HG03432 (cell line): ENCODE results near the gene CERKL.

Source experiments
- ATAC-seq: cut with Tn5 transposase; IDR thresholded peaks from one replicate; pipeline ENCODE4 v1.9.1; 2021; ENCODE audit warnings: mild to moderate bottlenecking, moderate library complexity; ENCODE audit not compliant: unreplicated experiment

Gene CERKL

DNA sequence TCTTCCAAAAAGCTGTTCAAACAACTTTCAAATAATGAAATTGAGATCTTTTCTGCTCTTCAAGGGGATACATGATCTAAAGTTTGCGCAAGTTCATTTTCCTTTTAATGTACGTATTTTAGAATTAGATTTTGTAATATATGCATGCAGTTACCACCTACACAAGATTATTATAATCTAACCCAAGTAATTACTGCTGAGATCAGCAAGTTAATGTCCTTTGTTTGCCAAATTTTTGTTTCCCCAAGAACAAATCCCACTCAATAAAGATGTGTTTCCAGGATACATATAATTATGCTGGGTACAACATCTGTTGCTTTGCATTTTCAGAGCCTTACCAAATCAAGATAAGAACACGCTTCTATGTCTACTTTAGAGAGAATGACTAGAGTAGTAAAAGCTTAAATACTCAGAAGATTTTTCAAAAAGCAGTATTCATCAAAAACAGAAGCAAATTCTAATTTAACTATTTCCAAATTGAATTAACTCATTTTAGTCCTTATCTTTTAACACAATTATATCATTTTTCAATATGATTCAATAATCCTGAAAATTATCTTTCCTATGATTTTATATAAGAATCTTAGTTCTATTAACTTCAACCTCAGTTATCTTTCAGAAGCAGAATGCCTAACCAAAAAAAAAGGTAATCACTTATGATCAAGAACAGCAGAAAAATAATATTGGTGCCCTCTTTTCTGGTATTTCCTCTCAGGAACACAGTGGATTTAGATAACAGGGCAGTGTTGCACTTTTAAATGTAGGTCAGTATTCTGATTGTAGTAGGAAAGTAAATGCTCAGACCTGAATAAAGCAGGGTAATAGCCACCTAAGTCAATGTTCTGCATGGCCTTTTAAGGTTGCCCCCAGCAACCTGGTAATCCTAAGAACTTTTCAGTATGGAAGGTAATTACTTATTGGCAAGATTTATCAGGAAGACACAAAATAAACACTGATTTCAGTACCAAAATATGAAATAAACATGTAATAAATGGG, 28.0 kb downstream of the CERKL start:
- ATAC-seq, result no peak

DNA sequence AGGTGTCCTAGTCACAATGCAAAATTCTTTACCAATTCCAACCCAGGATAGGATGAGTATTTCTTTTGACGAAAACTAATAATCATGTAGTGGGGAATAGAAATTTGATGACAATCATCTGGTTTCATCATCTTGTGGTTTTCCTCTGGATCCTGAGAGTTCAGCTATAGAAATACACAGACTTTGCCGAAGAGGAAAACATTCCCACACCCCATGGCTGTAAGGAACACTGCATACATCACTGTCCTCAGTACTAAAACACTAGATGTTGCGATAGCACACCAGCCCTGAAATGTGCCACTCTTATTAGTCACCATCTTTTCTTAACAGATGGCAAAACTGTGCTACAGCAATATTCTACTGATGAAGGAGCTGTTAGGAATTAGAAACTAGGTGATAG, 29.4 kb downstream of the CERKL start:
- ATAC-seq, result no peak

DNA sequence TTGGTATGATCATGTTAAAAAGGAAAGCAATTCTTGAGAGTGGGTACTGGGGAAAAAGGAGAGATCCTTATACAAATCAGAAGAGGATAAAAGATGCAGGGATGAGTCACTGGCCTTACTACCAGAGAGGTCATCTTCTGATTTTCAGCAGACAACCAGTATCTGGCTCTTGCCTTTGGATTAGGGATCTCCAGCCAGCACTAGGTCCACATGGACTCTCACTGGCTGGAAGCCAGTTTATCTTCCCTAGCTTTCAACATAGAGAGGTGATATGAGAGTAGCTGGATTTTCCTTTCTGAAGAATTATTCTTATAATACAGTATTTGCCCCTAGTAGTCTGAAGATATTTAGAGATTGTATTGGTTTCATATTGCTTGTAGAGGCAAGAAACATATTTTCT, 30.2 kb downstream of the CERKL start:
- ATAC-seq, result no peak

DNA sequence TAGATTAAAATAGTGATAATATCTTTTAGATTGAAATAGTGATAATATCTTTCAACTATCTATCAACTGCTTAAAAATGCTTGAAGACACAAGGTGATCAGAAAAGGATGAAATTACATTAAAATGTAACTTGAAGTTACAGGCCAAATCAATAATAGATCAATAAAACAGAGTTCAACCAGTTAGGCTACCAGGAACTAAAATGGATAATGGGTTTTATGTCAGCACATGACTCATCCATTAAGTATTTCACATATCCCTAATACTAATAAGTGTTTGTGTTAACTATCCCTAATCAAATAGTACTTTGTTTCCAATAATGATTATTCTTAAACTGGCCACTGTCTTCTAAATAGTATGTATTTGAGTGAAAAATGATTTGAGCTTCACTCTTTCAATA, 33.7 kb downstream of the CERKL start:
- ATAC-seq, result no peak

DNA sequence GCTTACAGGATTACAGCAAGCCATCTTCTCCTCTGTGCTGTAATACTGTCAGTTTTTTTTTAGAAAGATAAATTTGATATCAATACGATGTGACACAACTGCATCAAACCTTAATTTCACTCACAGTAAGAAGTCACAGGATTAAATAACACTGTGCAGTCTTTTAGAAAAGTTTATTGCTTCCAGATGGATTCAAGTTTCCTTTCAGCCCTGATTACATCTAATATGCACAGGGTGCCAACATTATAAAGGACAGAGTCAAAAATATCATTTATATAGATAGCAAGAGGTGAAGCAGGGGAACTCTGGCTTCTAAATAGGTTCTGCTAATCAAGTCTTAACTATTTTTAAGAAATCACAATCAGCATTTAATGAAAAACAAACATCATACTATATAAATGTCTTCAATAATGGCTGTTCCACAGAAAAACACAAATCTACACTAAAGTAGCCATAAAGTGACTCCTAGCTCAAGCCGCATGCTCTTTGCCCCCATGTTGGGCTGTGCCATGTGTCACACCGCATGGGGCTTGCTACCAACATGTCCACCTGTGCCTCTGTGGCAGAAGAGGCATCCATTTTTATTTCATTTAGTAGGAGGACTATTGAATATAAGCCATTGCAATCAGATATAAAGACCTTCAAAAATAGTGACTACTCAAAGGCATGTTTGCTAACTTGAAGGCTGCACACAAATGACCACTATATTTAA, 35.0 kb downstream of the CERKL start:
- no peak for ATAC-seq

DNA sequence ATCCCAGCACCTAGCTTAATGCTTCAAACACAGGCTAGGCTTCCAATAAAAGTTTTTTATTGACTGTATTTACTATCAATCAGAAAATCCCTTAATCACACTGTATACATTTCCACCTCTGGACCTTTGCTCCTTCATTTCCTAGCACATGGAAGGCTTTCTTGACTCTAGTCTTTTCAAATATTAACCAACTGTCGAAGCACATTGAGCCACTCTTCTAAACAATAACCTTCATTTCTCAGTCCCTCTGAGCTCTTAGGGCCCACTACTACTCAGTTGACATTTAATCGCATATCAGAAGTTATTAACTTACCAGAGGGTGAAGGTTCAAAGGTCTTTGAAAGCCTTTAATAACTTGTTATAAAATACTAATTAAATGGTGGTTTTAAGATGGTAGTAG, 37.4 kb downstream of the CERKL start:
- no peak for ATAC-seq

DNA sequence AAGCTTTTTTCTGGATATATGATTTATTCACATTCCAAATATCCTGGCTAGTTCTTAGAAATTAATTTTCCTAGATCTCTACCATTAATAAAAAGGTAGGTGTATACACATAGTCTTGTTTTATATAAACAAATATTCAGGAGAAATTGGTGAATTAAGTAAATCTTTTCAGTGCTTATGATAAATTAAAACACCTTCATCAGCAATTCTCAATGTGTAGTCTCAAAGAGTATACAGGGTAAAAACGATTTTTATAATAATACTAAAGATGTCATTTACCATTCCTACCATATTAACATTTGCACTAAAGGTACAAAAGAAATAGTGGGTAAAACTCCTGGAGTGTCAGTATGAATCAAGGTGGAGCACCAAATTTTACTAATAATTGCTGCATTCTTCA, 40.2 kb downstream of the CERKL start:
- no peak for ATAC-seq

DNA sequence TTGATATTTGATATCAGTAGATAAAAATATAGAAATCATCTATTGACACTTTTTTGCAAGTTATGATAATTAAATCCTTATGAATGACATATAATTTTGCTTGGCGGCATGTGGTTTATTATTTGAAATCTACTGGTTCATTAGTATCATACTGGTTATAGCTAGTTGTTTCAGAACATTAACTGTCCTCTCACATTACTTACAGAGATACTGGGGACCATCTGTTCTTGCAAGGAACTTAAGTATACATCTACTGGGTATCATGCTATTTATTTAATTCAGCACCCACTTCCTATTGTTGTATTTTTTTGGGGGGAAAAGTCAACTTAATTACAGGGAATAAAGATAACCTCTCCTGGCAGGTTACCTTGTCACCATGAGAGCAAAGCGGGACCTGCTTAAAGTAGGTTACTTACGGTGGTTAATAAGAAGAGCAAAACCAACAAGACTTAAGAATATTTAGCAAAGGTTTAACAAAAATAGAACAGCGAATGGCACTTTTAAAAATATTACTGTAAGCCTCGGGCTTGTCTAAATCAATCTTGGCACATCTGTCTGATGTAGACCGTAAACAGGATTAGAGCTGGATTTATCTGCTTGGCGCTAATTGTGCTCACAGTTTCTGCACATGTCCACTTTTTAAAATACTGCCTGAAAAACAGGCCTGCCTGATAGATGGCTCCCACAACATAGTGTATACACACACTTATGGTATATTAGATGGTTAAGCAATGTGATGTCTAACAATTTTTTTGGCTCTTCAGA, 41.8 kb downstream of the CERKL start:
- no peak for ATAC-seq

DNA sequence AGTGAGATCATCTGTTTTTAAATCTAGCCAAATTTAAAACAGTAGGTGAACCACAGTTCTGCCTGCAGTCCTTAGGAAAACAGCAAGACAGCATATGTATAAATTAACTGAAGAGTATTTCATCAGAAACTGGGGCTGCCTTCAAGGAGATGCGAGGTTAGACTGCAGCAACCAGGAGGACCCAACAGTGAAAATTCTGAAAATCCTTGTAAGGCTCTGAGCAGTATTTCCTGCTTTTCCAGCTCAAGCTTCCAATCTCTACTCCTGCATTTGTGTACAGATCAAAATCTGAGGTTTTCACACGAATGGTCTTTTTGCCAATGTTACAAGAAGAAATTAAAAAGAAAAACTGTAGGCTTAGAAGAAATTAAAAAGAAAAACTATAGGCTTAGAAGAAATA, 43.7 kb downstream of the CERKL start:
- ATAC-seq, result no peak

DNA sequence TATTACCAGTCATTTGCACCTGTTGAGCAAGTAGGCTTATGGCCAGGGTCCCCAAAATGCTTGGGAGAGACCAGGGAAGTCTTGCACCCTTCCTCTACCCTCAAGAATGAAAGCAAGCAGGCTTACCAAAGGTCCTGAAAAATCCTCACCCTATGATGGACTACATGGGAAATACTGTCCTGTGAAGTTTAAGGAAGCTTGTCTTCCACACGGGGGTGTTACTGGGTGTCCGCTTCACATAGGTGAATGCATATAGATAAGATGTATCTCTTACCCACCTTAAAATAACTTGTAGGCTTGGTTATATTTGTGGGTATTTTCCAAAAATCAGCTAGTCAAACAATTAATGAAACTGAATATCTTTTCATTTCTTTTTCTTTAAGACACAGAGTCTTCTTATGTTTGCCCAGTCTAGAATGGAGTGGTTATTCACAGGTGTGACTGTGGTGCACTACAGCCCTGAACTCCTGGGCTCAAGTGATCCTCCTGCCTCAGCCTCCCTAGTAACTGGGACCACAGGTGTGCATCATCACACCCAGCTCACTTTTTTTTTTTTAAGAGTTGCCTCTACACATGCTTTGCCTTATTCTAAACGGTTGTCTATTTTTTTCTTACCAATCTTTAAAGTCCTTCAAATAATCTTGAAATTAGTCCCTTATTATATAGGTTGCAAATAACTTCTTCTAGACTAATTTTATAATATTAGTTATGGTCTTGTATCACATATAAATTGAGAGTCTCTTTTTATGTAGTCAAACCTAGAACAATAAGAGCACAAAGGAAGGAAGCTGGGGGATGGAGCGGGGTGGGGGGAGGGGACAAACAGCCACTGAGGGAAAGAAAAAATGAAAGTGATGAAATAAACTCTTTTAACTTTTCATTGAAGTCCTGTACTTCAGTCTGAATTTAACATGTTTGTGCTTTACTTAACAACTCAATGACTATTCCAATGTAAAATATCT, 49.0 kb downstream of the CERKL start:
- no peak for ATAC-seq

DNA sequence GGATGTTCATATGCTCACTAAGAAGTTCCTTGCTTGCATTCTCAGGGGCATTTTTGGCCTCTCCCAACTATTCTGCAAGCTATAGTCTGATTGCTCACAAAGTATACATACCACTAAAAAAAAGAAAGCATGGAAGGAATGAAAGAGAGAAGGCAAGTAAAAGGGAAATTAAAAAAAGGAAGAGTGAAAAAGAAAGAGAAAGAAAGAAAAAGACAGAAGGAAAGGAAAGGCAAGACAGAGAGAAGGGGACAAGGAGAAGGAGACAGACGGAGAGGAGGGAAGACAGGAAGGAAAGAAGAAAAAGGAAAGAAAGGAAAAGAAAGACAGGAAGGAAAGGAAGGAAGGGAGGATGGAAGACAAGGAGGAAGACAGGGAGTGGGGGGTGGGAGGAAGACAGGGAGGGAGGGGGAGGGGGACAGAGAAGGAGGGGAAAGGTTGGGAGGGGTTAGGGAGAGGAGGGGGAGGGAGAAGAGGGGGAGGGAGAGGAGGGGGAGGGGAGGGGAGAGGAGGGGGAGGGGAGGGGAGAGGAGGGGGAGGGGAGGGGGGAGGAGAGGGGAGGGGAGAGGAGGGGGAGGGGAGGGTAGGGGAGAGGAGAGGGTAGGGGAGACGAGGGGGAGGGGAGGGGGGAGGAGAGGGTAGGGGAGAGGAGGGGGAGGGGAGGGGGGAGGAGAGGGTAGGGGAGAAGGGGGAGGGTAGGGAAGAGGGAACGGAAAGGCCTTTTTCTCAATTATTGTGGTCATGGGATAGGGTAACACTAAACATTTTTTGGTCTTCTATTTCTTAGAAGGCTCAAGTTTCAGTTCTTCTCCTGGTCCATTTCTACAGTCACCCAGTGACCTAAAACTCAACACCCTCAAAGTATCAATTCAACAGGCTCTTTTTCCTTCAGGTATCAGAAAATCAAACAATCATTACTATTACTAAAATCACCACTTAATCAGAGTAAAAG, 50.7 kb downstream of the CERKL start:
- ATAC-seq, result no peak

DNA sequence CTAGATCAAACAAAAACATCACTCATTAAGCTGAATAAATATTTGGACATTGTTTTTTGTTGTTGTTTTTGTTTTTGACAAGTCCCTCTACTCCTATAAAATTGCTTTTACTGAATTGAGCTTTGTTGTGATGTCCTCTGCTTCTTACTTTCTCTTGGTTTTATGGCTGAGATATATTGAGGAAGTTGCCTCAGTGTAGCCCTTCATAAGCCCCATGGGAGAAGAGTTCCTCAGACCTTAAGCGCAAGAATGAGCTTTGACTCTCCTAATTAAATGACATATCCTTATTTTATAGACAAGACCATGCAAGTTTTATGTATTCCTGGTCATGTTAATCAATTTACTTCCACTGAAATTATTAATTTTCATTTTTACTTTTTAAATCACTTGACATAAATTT, 54.9 kb downstream of the CERKL start:
- ATAC-seq, result no peak

DNA sequence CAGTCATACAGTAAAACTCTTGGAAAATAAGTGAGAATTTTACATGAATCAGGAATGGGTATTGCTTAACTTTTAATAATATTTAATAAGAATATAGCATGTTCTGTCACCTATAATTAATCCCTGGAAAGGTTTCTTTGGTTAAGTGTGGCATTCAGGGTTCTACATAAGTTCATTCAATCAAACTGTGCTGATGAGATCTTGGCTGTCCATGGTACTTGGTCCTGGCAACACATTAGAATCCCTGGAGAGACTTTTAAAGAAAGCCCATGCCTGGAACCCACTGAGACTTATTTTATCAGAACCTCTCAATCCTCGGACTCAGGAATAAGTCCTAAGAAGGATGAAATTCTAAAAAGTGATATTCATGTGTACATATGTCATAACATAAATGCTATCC, 60.3 kb downstream of the CERKL start:
- ATAC-seq, result no peak

DNA sequence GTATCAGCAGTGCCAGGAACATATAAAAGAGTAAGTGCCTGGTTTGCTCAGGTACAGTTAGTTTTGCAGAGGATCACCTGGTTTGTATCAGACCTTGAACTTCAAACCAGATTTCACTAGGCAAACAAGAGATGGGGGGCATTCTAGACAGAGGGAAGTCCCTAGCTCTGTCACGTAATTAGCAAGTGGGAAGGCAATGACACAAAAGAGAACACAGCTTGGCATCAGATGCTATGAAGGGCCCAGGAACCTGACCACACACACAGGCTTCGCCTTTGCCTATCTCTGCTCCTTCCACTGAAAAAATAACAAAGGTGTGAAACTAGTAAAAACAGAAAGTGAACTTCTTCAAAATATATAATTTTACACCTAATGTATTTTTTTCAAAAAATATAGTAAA, 62.6 kb downstream of the CERKL start:
- ATAC-seq, result peak; percentile 79

DNA sequence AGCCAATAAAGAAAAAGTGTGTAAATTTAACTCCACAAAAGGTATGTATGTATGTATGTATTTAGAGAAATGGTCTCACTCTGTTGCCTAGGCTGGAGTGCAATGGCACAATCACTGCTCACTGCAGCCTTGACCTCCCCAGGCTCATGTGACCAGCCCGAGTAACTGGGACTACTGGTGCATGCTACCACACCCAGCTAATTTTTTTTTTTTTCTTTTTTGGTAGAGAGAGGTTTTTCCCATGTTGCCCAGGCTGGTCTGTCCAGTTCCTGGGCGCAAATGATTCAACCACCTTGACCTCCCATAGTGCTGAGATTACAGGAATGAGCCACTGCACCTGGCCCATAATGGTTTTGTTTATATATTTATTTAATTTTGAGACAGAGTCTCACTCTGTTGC, 67.1 kb downstream of the CERKL start:
- no peak for ATAC-seq

DNA sequence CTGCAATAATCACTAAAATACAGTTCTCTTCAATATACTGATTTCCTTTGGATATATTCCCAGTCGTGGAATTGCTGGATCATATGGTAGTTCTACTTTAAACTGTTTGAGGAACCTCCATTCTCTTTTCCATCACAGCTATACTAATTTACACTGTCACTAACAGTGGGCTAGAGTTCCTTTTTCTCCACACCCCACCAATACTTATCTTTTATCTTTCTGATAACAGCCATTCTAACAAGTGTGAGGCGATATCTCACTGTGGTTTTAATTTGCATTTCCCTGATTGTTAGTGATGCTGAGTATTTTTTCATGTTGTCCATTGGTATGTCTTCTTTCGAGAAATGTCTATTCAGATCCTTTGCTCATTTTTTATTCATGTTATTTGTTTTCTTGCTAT, 68.4 kb downstream of the CERKL start:
- no peak for ATAC-seq

DNA sequence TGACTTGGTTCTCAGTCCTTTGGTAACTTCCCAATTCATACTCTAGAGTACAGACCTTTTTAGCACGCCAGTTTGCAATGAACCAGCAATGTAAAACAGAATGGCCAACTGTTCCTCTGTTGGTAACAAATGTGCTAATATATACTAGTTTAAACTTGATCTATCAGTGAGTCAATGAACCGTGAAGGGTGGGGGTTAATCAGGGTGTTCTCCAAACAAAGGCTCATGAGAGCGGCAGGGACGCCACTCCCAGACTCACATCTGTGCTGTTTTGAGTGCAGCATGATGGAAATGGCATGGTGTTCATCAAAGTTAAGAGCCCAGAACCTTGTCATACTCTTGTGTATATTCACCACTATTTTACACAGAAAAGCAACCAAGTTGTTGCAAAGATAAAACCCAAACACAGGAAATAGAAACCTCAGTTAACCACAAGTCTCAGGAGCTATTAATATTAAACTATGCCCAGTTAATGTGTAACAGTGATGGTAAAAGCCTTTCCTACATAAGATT, 70.3 kb downstream of the CERKL start:
- peak; percentile 96 for ATAC-seq

DNA sequence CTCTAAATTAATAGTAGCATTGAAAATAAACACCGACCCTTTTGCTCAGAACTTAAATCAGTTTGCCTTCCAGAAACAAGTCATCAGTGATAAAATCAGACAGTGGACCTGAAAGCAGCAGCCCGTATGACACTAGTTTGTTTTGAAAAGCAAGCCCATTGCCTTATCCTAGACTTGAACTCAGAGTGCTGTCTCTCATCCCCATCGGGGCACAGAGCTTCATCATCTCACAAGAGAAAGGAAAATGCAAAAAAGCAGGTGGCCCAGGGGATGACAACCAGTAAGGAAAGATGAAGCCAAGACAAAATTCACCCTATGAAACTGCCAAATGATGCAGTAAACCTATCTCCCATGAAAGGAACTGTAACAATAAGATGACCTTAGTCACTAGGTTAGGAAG, 71.2 kb downstream of the CERKL start:
- no peak for ATAC-seq

DNA sequence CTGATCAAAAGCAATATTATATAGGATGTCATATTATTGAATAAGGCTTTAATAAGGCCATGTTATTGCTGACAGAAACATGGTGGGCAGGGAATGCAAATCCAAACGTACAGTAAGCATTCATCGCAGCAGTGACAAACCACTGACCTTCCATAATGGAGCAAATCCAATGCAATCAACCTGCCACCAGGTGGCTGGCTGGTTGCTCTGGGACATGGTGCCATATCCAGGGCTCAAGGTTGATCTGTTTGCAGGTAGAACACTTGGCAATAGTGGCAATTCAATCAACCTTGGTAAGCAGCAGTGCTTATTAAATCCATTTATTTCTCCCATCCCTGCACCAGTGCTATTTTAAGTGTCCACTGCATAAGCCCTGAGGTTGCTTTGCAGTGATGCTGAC, 75.4 kb downstream of the CERKL start:
- ATAC-seq, result no peak
